ENCODE data around the gene XKR3.
"Not testable (repeated sequence)": the region's sequence is repeated elsewhere in the genome, so short reads cannot be mapped to it uniquely, and the experiment has no call there.

XKR3 gene

DNA sequence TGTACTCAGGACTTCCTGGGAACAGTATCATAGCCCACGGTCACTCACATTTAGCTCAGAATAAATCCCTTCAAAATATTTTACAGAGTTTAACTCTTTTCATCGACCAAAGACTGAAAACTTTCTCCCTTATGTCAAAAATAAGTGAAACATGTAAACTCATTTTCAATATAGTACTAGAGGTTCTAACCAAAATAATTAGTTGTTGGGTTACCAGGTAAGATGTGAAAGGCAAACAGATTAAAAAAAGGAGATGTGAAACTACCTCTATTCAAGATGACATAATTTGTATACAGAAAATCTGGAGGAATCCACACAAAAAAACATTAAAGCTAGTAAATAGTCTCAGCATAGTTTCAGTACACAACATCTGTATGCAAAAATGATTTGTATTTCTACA is 20.3 kb downstream of the XKR3 start:
- Histone ChIP-seq H3K9me3 (ENCODE audit: low read length) (no peaks in the 10 kb centered on the region), H3K9ac (ENCODE audit: low read length) (no peak overlapping the region), H3K27me3 (ENCODE audit: control insufficient read depth in 1 of 2, insufficient read depth in 2 of 2, low read length in 2 of 2) (no peaks in the 10 kb centered on the region), H3K27ac (ENCODE audit: low read depth, low read length) (no peak overlapping the region), H3K4me1 (ENCODE audit: insufficient read depth, low read length) (no peaks in the 10 kb centered on the region), H3K4me3 (ENCODE audit: low read depth in 1 of 2, low read length in 2 of 2) (no peak overlapping the region), H3K36me3 (ENCODE audit: insufficient read depth, low read length) (no peaks in the 10 kb centered on the region)

DNA sequence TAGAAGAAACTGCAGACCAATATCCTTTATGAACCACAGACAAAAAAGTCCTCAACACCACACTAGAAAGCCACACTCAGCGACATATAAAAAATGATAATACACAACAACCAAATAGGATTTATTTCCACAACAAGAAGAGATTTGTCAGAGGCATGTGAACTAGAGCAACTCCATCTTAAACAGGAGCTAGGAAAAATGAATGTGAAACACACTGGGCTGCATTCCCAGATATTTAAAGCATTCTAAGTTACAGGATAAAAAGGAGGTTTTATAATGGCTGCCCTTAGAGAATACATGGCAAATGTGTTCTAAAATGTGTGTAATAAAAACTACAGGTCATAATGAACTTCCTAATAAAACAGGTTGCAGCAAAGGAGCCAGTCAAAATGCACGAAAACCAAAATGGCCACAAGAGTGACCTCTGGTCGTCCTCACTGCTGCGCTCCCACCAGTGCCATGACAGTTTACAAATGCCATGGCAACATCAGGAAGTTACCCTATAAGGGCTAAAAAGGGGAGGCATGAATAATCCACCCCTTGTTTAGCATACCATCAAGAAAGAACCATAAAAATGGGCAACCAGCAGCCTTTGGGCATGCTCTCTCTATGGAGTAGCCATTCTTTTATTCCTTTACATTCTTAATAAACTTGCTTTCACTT is 21.8 kb downstream of the XKR3 start:
- Histone ChIP-seq H3K4me3 (ENCODE audit: low read depth in 1 of 2, low read length in 2 of 2) (no peak overlapping the region), H3K9ac (ENCODE audit: low read length) (no peak overlapping the region), H3K9me3 (ENCODE audit: low read length) (no peaks in the 10 kb centered on the region), H3K36me3 (ENCODE audit: insufficient read depth, low read length) (no peaks in the 10 kb centered on the region), H3K27me3 (ENCODE audit: control insufficient read depth in 1 of 2, insufficient read depth in 2 of 2, low read length in 2 of 2) (no peaks in the 10 kb centered on the region), H3K27ac (ENCODE audit: low read depth, low read length) (no peak overlapping the region), H3K4me1 (ENCODE audit: insufficient read depth, low read length) (no peaks in the 10 kb centered on the region)

DNA sequence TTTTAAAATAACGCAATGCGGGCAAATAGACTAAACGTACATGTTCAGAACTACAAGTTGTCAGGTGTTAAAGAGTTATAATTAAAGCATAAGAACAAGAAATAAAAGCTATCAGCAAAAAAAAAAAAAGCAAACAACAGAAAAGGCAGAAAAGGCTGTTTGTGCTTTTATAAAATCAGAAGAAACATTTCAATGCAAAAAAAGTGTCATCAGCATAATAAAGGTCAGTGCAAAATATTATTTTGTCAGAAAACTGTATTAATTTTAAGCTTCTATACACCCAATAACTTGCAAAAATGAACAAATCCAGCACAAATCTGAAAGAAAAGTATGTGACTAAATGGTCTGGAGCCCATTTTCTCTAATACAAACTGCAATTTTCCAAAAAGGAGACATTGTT is 23.6 kb downstream of the XKR3 start:
- no peak overlapping the region for H3K9ac ChIP-seq (ENCODE audit: low read length)
- no peaks in the 10 kb centered on the region for H3K27me3 ChIP-seq (ENCODE audit: control insufficient read depth in 1 of 2, insufficient read depth in 2 of 2, low read length in 2 of 2)
- no peaks in the 10 kb centered on the region for H3K36me3 ChIP-seq (ENCODE audit: insufficient read depth, low read length)
- no peak overlapping the region for H3K27ac ChIP-seq (ENCODE audit: low read depth, low read length)
- H3K4me1 ChIP-seq (ENCODE audit: insufficient read depth, low read length): no peaks in the 10 kb centered on the region
- H3K9me3 ChIP-seq (ENCODE audit: low read length): no peaks in the 10 kb centered on the region
- H3K4me3 ChIP-seq (ENCODE audit: low read depth in 1 of 2, low read length in 2 of 2): no peak overlapping the region

DNA sequence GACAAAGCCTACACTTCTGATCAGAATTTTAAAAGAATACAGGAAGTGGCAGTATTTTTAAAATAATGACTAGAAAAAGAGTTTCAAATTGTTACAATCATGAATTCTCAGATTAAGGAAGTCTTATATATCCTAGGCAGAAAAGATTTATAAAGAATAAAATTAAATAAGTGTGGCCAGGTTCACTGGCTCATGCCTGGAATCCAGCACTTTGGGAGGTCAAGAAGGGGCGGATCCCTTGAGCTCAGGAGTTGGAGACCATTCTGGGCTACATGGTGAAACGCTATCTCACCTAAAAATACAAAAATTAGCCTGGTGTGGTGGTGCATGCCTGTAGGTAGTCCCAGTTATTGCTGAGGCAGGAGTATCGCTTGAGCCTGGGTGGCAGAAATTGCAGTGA is 24.1 kb downstream of the XKR3 start:
- no peaks in the 10 kb centered on the region for H3K36me3 ChIP-seq (ENCODE audit: insufficient read depth, low read length)

DNA sequence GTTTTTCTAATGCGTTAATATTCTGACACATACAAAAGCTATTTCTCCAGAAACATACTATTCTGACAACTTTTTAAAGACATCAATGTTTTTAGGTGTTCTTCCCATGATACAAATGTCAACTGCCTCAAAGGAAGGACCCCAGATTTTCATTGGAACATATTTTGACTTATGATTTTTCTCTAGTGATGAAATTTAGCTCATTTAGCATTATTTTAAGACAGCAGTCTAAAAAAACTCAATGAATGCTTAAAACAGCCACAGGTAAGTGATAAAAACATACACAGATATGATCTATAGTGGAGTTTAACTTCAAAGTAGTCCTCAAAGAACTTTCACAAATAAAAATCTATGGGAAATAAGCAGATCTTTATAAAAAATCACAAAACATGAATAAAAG is 24.9 kb downstream of the XKR3 start:
- H3K27ac ChIP-seq (ENCODE audit: low read depth, low read length): no peak overlapping the region
- no peak overlapping the region for H3K9ac ChIP-seq (ENCODE audit: low read length)
- no peaks in the 10 kb centered on the region for H3K4me1 ChIP-seq (ENCODE audit: insufficient read depth, low read length)
- H3K36me3 ChIP-seq (ENCODE audit: insufficient read depth, low read length): no peaks in the 10 kb centered on the region
- H3K27me3 ChIP-seq (ENCODE audit: control insufficient read depth in 1 of 2, insufficient read depth in 2 of 2, low read length in 2 of 2): no peaks in the 10 kb centered on the region
- H3K4me3 ChIP-seq (ENCODE audit: low read depth in 1 of 2, low read length in 2 of 2): no peak overlapping the region
- no peaks in the 10 kb centered on the region for H3K9me3 ChIP-seq (ENCODE audit: low read length)

More for the DNA sequence above, 24.1 kb downstream of the XKR3 start:
- no peak overlapping the region for H3K4me3 ChIP-seq (ENCODE audit: low read depth in 1 of 2, low read length in 2 of 2)
- no peaks in the 10 kb centered on the region for H3K4me1 ChIP-seq (ENCODE audit: insufficient read depth, low read length)
- no peaks in the 10 kb centered on the region for H3K9me3 ChIP-seq (ENCODE audit: low read length)
- H3K27ac ChIP-seq (ENCODE audit: low read depth, low read length): no peak overlapping the region
- H3K27me3 ChIP-seq (ENCODE audit: control insufficient read depth in 1 of 2, insufficient read depth in 2 of 2, low read length in 2 of 2): no peaks in the 10 kb centered on the region
- no peak overlapping the region for H3K9ac ChIP-seq (ENCODE audit: low read length)

DNA sequence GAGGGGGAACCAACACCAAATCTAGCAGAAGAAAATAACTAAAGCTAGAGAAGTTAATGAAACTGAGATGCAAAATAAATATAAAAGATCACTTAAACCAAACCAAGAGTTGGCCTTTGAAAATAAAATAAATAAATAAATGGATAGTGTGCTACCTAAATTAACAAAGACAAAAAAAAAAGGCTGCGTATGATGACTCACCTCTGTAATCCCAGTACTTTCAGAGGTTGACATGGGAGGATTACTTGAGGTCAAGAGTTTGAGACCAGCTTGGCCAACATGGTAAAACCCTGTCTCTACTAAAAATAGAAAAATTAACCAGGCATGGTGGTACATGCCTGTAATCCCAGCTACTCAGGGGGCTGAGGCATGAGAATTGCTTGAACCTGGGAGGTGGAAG is 29.7 kb downstream of the XKR3 start:
- H3K36me3 ChIP-seq (ENCODE audit: insufficient read depth, low read length); H3K9ac ChIP-seq (ENCODE audit: low read length); H3K4me3 ChIP-seq (ENCODE audit: low read depth in 1 of 2, low read length in 2 of 2); H3K9me3 ChIP-seq (ENCODE audit: low read length); H3K4me1 ChIP-seq (ENCODE audit: insufficient read depth, low read length); H3K27me3 ChIP-seq (ENCODE audit: control insufficient read depth in 1 of 2, insufficient read depth in 2 of 2, low read length in 2 of 2); H3K27ac ChIP-seq (ENCODE audit: low read depth, low read length): not testable (repeated sequence)

DNA sequence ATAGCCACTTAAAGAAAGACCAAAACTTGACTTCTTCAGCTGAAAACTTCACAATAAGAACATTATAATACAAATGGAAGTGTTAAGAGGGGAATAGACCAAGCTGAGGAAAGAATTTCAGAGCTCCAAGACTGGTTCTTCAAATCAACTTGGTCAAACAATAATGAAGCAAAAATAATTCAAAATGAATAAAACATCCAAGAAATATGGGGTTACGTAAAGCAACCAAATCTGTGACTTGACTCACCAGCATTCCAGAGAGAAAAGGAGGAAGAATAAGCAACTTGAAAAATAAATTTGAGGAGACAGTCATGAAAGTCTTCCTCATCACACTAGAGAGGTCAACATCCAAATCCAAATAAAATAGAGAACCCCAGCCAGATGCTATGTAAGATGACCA is 31.4 kb downstream of the XKR3 start:
- Histone ChIP-seq H3K9me3 (ENCODE audit: low read length) (no peaks in the 10 kb centered on the region), H3K4me3 (ENCODE audit: low read depth in 1 of 2, low read length in 2 of 2) (no peak overlapping the region), H3K27ac (ENCODE audit: low read depth, low read length) (no peak overlapping the region), H3K9ac (ENCODE audit: low read length) (no peak overlapping the region), H3K4me1 (ENCODE audit: insufficient read depth, low read length) (no peaks in the 10 kb centered on the region), H3K36me3 (ENCODE audit: insufficient read depth, low read length) (no peaks in the 10 kb centered on the region), H3K27me3 (ENCODE audit: control insufficient read depth in 1 of 2, insufficient read depth in 2 of 2, low read length in 2 of 2) (no peaks in the 10 kb centered on the region)

DNA sequence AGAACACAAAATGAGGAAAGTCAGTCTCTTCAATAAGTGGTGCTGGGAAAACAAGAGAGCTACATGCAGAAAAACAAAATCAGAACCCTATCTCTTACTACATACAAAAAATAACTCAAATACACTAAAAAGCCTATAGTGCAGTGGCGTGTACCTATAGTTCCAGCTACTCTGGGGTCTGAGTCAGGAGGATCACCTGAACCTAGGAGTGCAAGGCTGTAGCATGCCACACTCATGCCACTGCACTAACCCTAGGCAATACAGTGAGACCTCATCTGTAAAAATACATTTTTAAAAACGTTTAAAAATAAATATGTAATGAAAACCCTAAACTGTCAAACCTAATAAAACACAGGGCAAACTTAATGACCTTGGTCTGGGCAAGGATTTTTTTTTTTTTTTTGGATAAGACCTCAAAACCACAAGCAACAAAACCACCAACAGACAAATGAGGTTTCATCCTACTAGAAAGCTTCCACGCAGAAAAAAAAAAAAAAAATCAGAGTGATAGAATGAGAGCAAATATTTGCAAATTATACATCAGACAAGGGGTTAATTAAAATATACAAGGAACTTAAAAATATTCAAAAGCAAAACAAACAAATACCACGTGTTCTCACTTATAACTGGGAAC is 35.2 kb downstream of the XKR3 start:
- no peak overlapping the region for H3K9ac ChIP-seq (ENCODE audit: low read length)
- H3K27me3 ChIP-seq (ENCODE audit: control insufficient read depth in 1 of 2, insufficient read depth in 2 of 2, low read length in 2 of 2): no peaks in the 10 kb centered on the region
- H3K4me3 ChIP-seq (ENCODE audit: low read depth in 1 of 2, low read length in 2 of 2): no peak overlapping the region
- no peaks in the 10 kb centered on the region for H3K36me3 ChIP-seq (ENCODE audit: insufficient read depth, low read length)
- no peaks in the 10 kb centered on the region for H3K4me1 ChIP-seq (ENCODE audit: insufficient read depth, low read length)
- H3K9me3 ChIP-seq (ENCODE audit: low read length): no peaks in the 10 kb centered on the region
- H3K27ac ChIP-seq (ENCODE audit: low read depth, low read length): no peak overlapping the region

DNA sequence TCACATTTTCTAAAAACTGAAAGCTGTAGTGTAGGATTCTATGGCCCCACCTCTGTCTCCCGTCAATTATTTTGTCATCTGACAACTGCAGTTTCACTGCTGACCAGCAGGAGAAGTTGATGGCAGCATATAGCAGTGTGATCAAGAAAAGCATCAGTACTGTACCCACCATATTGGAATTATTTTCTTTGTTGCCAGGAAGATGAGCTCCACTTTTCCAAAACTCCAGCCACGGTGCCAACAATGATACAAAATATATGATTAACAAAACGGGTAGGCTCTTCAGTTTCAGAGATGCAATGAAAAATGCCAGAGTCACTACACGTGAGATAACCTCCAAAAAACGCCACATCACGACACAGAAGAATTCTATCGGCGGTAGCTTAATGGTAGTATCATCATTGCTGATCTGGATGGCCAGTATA is 41.3 kb downstream of the XKR3 start:
- Histone ChIP-seq H3K36me3 (ENCODE audit: insufficient read depth, low read length) (no peaks in the 10 kb centered on the region), H3K9ac (ENCODE audit: low read length) (no peak overlapping the region), H3K4me1 (ENCODE audit: insufficient read depth, low read length) (no peaks in the 10 kb centered on the region), H3K4me3 (ENCODE audit: low read depth in 1 of 2, low read length in 2 of 2) (no peak overlapping the region), H3K9me3 (ENCODE audit: low read length) (no peaks in the 10 kb centered on the region), H3K27ac (ENCODE audit: low read depth, low read length) (no peak overlapping the region), H3K27me3 (ENCODE audit: control insufficient read depth in 1 of 2, insufficient read depth in 2 of 2, low read length in 2 of 2) (no peaks in the 10 kb centered on the region)

DNA sequence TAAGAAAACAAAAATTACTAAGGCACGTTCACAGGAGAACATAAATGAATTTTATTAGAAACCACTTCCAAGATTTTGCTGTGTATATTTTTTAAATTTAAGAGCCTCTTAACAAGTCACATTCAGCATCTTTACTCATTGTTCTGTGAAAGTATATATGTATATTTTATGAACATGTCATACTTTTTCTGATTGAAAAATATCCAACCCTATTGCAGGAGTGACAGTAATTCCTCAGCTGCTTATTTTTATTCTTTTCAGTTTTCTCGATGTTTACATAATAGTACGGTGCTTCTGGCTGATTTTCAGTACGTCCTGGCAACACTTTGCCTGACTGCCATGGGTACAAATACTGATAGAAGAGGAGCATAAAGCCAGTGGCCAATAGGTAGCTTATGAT is 41.8 kb downstream of the XKR3 start:
- no peak overlapping the region for H3K9ac ChIP-seq (ENCODE audit: low read length)
- no peak overlapping the region for H3K27ac ChIP-seq (ENCODE audit: low read depth, low read length)
- H3K4me1 ChIP-seq (ENCODE audit: insufficient read depth, low read length): no peaks in the 10 kb centered on the region
- H3K9me3 ChIP-seq (ENCODE audit: low read length): no peaks in the 10 kb centered on the region
- no peaks in the 10 kb centered on the region for H3K36me3 ChIP-seq (ENCODE audit: insufficient read depth, low read length)
- no peak overlapping the region for H3K4me3 ChIP-seq (ENCODE audit: low read depth in 1 of 2, low read length in 2 of 2)
- no peaks in the 10 kb centered on the region for H3K27me3 ChIP-seq (ENCODE audit: control insufficient read depth in 1 of 2, insufficient read depth in 2 of 2, low read length in 2 of 2)

DNA sequence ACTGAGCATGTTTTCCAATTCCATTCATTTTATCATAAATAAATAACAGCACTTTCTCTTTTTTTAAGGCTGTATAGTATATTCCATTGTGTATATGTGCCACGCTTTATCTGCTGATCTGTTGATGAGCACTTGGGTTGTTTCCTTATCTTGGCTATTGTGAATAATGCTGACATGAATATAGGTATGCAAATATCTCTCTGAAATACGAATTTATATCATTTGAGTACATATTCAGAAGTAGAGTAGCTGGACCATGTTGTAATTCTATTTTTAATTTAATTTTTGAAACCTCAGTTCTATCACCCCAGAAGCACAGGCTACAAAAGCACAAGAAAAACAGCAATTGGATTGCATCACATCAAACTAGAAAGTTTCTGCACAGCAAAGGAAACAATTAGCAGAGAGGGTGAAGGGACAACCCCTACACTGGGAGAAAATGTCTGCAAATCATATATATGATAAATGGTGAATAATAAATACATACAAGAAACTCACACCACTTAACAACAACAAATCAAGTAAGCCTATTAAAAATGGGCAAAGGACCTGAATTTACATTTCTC is 43.4 kb downstream of the XKR3 start:
- no peaks in the 10 kb centered on the region for H3K36me3 ChIP-seq (ENCODE audit: insufficient read depth, low read length)
- H3K4me1 ChIP-seq (ENCODE audit: insufficient read depth, low read length): no peaks in the 10 kb centered on the region
- no peak overlapping the region for H3K27ac ChIP-seq (ENCODE audit: low read depth, low read length)
- no peaks in the 10 kb centered on the region for H3K27me3 ChIP-seq (ENCODE audit: control insufficient read depth in 1 of 2, insufficient read depth in 2 of 2, low read length in 2 of 2)
- H3K4me3 ChIP-seq (ENCODE audit: low read depth in 1 of 2, low read length in 2 of 2): no peak overlapping the region
- H3K9me3 ChIP-seq (ENCODE audit: low read length): no peaks in the 10 kb centered on the region
- H3K9ac ChIP-seq (ENCODE audit: low read length): no peak overlapping the region

All from muscle layer of colon (tissue), 2 donors.